Cardiac muscle cell (in vitro differentiated cells and primary cell): ENCODE measurements around the gene FRMPD2. TPM values are rescaled to one million over a fixed set of nuclear protein-coding genes. Genes with fewer than 3 reads are reported as not detected.

Experiments used
- DNase-seq, 2 donors: peaks; one replicate each; pipeline versions ENCODE4 v3.0.0 to v3.0.0-alpha.2; 2010 to 2017; ENCODE audit warnings: low read depth in 1 of 2, low spot score in 1 of 2
- H3K27ac ChIP-seq: fragments of 200-600 bp; sonication (generic); 2 replicates; pipeline ENCODE4 v1.5.1; 2016
- H3K27me3 ChIP-seq: fragments of 200-600 bp; sonication (generic); 2 replicates; pipeline ENCODE4 v1.6.0; 2016; ENCODE audit warnings: control low read depth
- H3K36me3 ChIP-seq: fragments of 200-600 bp; sonication (generic); 2 replicates; pipeline ENCODE4 v1.5.1; 2016; ENCODE audit warnings: control low read depth
- H3K4me1 ChIP-seq: fragments of 200-600 bp; sonication (generic); 2 replicates; pipeline ENCODE4 v1.8.1; 2017; ENCODE audit warnings: low read depth, mild to moderate bottlenecking, mixed run types
- H3K4me3 ChIP-seq: fragments of 200-600 bp; sonication (generic); 2 replicates; pipeline ENCODE4 v1.5.1; 2016; ENCODE audit warnings: mild to moderate bottlenecking
- H3K9me3 ChIP-seq: fragments of 200-600 bp; sonication (generic); 2 replicates; pipeline ENCODE4 v1.5.1; 2017; ENCODE audit warnings: low read depth, mild to moderate bottlenecking, control low read depth
- polyA plus RNA-seq: library from polyadenylated mRNA; unstranded; fragments of >200 nt; fragmentation: Nextera tagmentation; extraction: Ambion mirVana; gene quantifications from 2 replicates; pipeline ENCODE4 v1.2.1, GENCODE V29; 2016
- total RNA-seq: library from RNA; depleted of rRNA; stranded (reverse); fragments of >200 nt; gene quantifications from 2 replicates; pipeline ENCODE4 v1.2.3, GENCODE V29; 2016
- TF ChIP-seq, protein P1 (sequence below): IDR thresholded peaks from 2 replicates; pipeline ENCODE4 v1.5.1; 2012; ENCODE audit warnings: low read depth, mild to moderate bottlenecking, low read length

FRMPD2 gene, protein sequence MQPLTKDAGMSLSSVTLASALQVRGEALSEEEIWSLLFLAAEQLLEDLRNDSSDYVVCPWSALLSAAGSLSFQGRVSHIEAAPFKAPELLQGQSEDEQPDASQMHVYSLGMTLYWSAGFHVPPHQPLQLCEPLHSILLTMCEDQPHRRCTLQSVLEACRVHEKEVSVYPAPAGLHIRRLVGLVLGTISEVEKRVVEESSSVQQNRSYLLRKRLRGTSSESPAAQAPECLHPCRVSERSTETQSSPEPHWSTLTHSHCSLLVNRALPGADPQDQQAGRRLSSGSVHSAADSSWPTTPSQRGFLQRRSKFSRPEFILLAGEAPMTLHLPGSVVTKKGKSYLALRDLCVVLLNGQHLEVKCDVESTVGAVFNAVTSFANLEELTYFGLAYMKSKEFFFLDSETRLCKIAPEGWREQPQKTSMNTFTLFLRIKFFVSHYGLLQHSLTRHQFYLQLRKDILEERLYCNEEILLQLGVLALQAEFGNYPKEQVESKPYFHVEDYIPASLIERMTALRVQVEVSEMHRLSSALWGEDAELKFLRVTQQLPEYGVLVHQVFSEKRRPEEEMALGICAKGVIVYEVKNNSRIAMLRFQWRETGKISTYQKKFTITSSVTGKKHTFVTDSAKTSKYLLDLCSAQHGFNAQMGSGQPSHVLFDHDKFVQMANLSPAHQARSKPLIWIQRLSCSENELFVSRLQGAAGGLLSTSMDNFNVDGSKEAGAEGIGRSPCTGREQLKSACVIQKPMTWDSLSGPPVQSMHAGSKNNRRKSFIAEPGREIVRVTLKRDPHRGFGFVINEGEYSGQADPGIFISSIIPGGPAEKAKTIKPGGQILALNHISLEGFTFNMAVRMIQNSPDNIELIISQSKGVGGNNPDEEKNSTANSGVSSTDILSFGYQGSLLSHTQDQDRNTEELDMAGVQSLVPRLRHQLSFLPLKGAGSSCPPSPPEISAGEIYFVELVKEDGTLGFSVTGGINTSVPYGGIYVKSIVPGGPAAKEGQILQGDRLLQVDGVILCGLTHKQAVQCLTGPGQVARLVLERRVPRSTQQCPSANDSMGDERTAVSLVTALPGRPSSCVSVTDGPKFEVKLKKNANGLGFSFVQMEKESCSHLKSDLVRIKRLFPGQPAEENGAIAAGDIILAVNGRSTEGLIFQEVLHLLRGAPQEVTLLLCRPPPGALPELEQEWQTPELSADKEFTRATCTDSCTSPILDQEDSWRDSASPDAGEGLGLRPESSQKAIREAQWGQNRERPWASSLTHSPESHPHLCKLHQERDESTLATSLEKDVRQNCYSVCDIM (N-terminal part only)
- total RNA-seq, result 3.0 and 8.7 TPM in 2 replicates
- polyA plus RNA-seq, result 1.4 and 2.3 TPM in 2 replicates

DNA sequence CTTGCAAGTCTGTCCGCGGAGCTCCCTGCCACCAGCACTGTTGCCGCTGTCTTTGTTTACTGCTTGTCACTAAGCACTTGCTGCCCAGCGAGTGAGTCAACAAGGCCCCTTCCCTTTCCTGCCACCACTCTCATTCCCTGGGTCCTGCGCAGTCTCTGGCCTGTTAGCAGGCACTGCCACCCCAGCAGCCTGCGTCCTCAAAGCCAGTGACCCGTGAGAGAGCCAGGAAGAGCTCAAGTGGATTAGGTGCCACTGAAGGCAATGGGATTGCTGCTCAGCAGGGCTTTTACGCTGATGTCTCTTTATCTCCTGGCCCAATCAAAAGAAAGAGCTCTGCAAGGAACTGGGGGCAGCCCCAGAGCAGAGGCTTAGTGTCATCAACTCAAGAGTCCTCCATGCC is at the start of gene FRMPD2:
Gene FRMPD2 (minus strand): TSS at position 61 of the 400 bp plus-strand sequence. CDS start 129 bp downstream, outside the sequence.
- Histone ChIP-seq H3K4me1 (peaks cover 14% of the 10 kb centered on the region), H3K36me3 (no peaks in the 10 kb centered on the region), H3K27ac (peak within 1 kb of the TSS; percentile 65), H3K9me3 (no peaks in the 10 kb centered on the region), H3K4me3 (no peak within 1 kb of the TSS), H3K27me3 (no peaks in the 10 kb centered on the region)
- peak in 1 of 2 donors; percentile 50 for DNase-seq
- TF ChIP-seq, protein P1, sequence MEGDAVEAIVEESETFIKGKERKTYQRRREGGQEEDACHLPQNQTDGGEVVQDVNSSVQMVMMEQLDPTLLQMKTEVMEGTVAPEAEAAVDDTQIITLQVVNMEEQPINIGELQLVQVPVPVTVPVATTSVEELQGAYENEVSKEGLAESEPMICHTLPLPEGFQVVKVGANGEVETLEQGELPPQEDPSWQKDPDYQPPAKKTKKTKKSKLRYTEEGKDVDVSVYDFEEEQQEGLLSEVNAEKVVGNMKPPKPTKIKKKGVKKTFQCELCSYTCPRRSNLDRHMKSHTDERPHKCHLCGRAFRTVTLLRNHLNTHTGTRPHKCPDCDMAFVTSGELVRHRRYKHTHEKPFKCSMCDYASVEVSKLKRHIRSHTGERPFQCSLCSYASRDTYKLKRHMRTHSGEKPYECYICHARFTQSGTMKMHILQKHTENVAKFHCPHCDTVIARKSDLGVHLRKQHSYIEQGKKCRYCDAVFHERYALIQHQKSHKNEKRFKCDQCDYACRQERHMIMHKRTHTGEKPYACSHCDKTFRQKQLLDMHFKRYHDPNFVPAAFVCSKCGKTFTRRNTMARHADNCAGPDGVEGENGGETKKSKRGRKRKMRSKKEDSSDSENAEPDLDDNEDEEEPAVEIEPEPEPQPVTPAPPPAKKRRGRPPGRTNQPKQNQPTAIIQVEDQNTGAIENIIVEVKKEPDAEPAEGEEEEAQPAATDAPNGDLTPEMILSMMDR, result no peak

DNA sequence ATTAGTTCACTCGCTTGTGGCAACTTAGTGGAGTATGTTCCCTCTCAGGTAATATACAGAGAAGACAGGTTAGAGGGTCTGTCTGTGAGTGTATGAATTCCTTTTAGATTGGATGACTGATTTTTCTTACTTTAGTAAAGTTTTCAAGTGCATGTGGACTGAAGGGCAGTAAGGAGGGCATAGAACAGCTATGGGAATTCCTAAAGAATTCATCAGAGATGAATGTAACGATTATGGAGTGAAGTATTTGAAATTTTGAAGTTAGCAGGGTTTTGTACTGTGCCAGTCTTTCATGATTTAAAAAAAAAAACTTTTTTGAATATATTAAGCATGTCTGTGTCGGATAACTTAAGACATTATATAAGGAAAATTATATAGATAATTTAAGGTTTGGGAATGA is 47.5 kb upstream of the FRMPD2 start:
- no peaks in the 10 kb centered on the region for H3K27me3 ChIP-seq
- TF ChIP-seq, protein P1, result no peak
- H3K4me3 ChIP-seq, result no peak overlapping the region
- no peaks in the 10 kb centered on the region for H3K36me3 ChIP-seq
- no peak for DNase-seq
- no peak overlapping the region for H3K27ac ChIP-seq
- no peaks in the 10 kb centered on the region for H3K9me3 ChIP-seq
- no peaks in the 10 kb centered on the region for H3K4me1 ChIP-seq

DNA sequence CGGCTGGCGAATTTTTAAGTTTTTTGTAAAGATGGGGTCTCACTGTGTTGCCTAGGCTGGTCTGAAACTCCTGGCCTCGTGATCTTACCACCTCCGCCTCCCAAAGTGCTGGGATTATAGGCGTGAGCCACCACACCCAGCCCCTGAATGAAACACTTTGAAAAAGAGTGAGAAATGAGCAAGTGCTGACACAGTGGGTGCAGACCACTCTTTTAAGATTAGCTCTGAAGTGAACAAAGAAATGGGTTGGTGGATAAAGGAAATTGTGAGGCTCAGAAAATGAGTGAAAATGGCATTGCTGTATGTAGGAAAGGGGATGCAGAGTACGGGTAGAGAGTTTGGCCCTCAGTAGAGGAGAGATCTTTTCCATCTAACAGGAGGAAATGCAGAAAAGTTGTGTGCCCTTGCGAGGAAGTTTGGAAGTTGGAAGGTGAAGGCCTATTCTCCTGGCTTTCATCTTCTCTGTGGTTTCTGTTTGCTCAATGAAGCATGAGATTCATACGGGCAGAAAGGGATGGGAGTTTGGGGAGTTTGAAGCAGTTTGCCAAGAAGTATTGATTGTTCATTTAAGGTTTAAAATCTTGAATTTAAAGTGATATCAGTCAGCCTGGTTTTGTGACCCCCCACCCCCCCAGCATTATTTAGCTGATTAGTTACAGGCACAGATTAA is 43.0 kb upstream of the FRMPD2 start:
- Histone ChIP-seq H3K9me3 (no peaks in the 10 kb centered on the region), H3K36me3 (no peaks in the 10 kb centered on the region), H3K27ac (no peak overlapping the region), H3K4me1 (no peaks in the 10 kb centered on the region), H3K27me3 (no peaks in the 10 kb centered on the region), H3K4me3 (no peak overlapping the region)
- TF ChIP-seq, protein P1, result no peak
- no peak for DNase-seq

DNA sequence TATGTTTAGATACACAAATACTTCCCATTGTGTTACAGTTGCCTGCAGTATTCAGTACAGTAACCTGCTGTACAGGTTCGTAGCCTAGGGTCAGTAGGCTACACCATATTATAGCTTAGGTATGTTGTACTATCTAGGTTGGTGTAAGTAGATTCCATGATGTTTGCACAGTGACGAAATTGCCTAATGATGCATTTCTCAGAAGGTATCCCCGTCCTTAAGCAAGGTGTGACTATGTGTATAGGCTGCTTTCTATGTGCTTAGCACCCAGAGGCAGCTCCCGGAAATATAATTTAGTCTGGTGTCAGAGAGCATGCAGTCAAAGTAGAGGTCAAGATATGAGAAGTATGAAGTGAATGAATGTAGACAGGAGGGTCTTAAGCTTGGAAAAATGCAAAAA is 41.7 kb upstream of the FRMPD2 start:
- TF ChIP-seq, protein P1, result no peak
- DNase-seq, result no peak
- Histone ChIP-seq H3K27ac (no peak overlapping the region), H3K4me3 (no peak overlapping the region), H3K27me3 (no peaks in the 10 kb centered on the region), H3K4me1 (no peaks in the 10 kb centered on the region), H3K36me3 (no peaks in the 10 kb centered on the region), H3K9me3 (no peaks in the 10 kb centered on the region)

DNA sequence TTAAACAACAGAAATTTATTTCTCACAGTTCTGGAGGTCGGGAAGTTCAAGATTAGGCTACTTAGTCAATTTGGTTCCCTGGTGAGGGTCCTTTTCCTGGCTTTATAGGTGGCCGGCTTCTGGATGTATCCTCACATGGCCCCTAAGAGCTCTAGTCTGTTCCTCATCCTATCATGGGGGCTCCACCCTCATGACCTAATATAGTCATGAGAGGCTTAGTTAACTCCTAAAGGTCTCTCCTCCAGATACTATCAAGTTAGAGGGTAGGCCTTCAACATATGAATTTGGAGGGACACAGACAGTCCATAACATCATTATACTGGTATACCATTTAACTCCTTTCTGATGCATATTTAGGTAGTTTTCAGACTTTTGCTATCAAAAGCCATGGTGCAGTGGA is 39.6 kb upstream of the FRMPD2 start:
- Histone ChIP-seq H3K27me3 (no peaks in the 10 kb centered on the region), H3K36me3 (no peaks in the 10 kb centered on the region), H3K27ac (no peak overlapping the region), H3K4me1 (no peaks in the 10 kb centered on the region), H3K4me3 (no peak overlapping the region), H3K9me3 (no peaks in the 10 kb centered on the region)
- DNase-seq, result no peak
- TF ChIP-seq, protein P1, result no peak
